Measurements from ENCODE around the gene HES5.
A peak's percentile ranks its signal among the peaks of the same experiment; 100 is the strongest.

Gene HES5

GRCh38 chr1:2530513-2531361 is 674 bp upstream of the HES5 start:
- DNase-seq (ENCODE audit: low read depth, low spot score) = no peak

DNA sequence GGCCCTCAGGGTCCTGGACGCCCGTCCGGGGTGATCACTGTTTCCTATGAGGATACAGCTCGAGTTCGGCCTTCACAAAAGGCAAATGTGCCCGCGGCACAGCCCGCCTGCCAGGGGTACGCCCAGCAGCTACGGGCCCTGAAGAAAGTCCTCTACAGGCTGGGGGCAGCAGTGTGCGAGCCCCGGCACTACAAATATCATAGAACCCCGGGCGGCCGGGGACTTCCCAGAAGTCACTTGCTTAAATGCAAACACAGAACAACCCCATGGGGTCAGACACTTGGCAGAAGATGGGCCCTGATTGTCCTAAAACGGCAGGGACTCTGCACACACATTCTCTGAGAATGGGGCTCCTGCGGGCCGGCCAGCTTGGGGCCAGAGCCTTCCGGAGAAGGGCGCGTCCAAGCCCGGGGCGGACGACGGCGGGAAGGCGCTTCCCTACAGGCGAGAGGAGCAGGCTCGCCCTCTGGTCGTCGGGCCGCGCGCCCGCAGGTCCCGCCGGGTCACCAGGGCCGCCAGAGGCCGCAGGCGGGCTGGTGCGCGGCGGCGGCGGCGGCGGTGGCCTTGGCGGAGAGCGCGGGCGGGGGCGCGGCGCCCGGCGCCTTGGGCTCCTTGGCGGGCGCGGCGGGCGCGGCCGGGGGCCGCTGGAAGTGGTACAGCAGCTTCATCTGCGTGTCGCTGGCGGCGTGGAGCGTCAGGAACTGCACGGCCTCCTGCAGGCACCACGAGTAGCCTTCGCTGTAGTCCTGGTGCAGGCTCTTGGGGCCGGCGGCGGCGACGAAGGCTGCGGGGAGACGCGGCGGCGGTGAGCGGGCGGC is 888 bp downstream of the HES5 start:
- no peak for DNase-seq (ENCODE audit: low read depth, low spot score)

- DNase-seq (ENCODE audit: low read depth, low spot score) = no peak
Observed at GRCh38 chr1:2528611-2528965, 1.5 kb downstream of the HES5 start.

DNA sequence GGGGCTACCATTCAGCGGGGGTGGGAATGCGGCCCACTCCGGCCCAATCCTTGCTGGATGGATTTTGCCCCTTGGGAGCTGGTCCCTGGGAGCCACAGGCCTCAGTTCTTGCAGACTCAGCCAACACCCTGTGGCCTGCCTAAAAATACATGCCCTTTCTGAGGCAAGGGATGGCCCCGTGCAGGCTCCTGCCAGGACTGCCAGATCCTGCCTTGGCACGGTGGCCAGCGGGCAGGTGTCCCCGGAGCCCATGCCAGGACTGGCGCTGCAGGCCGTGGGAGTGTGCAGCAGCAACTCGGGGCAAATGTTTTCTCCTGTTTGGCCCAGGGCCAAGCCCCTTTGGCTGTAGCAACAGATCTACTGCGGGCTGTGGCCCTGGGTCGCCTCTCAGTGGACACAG is 2.0 kb downstream of the HES5 start:
- DNase-seq (ENCODE audit: low read depth, low spot score) = no peak

GRCh38 chr1:2527556-2527860 is 2.6 kb downstream of the HES5 start:
- DNase-seq (ENCODE audit: low read depth, low spot score) = no peak

DNA sequence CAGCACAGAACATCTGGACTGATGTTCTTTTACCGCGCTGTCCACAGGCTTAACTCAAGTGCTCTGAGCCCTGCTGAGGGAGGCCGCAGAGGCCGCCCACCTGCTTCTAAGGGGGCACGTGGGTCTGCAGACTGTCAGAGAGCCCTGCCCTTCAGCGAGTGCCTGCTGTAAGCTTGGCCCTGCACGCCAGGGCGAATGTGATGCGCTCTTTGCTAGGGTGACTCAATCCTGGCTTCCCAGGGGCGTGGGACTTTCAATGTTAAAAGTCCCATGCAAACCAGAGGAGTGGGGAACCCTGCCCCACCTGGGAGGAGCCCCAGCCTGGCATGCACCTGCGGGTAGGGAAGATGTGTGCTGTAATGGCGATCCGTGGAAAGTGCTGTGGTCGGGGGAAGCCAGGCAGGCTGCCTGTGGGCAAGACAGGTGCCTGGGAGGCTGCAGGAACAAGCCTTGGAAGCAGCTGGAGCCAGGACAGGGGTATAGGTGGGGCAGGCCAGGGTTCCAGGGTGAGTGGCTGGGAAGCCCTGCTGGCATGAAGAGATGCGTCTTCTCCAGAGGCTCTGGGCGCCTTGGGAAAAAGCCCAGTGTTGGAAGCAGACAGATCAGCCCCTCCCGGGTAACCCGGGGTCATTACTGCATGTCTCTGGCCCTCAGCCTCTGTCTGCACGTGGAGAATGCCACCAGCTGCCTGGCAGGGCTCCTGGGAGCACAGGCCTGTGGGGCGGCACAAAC is 3.1 kb downstream of the HES5 start:
- no peak for DNase-seq (ENCODE audit: low read depth, low spot score)

DNA sequence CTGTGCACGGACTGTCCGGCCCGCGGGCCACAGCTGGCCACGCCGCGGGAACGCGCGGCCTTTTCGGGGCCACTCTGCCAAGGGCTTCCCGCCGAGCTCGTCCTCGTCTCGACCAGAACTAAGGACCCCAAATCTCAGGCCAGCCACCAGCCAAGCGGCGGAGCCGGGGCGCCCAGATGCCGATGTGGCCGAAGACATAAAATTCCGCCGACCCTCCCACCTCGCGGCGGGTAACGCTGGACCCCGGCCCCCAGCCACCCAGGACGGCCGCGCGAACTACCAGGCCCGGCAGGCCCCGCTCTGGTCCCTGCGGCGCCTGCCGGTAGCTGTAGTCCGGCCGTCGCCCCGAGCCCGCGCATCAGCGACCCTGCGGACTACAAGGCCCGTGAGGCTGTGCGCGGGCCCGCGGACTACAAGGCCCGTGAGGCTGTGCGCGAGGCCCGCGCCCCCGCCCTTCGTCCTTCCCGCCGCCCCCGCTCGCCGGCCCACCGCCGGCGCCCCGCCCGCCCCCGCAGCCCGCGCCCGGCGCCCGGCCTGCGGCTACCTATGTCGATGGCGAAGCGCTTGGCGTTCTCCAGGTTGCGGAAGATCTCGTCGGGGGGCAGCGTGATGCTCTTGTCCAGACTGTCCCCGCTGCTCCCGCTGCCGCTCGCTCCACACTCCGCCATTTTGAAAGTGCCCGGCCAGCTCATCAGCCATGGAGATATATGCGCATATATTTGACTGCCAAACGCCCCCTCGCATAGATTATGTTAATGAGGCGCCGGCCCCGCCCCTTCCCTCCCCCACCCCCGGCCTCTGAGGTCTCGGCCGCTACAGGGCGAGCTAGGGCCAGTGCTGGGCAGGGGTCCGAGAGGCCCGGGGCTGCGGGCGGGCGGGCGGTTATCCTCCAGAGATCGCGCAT is 3.9 kb downstream of the HES5 start, which contains the start of gene PANK4:
TSS of gene PANK4 (minus strand) at position 677 of the 904 bp plus-strand sequence. CDS start at position 668, 9 bp downstream.
- peak; percentile 84 for DNase-seq (ENCODE audit: low read depth, low spot score)

GRCh38 chr1:2525572-2525919 is 4.5 kb downstream of the HES5 start:
- no peak for DNase-seq (ENCODE audit: low read depth, low spot score)

- DNase-seq (ENCODE audit: low read depth, low spot score) = no peak
Observed at GRCh38 chr1:2523891-2524609, 6.0 kb downstream of the HES5 start.

DNA sequence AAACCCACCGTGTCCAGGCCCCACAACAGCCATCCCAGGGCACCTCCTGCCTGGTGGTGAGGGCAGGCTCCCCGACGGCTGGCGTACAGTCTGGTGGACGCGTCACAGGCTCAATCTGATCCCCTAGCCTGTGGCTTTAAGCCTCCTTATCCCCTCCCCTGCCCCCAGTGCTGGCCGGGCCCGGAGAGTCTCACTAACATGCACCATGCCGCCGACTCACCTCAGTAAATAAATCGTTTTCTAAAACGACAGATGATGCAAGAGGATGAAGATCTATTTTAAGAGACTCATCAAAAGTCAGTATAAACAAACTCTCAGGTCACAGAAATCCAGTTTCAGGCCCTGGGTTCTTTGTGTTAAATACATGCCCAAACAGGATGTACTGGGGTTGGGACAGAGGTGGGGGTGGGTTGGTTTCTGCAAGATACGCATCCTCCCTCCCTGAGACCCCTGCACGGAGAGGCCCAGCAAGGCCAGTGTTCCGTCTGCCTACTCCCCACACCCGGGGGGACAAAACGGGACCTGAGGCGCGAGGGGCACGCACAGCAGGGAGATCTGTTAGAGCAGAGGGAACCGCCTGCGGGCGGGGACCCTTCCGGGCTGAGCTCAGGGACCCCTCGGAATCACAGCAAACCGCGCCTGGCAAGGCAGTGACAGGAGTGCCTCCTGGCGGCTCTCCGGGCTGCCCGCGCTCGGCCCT is 6.7 kb downstream of the HES5 start:
- no peak for DNase-seq (ENCODE audit: low read depth, low spot score)

GRCh38 chr1:2522230-2522629 is 7.8 kb downstream of the HES5 start:
- DNase-seq (ENCODE audit: low read depth, low spot score) = no peak

- DNase-seq (ENCODE audit: low read depth, low spot score) = no peak
Observed at GRCh38 chr1:2520806-2521205, 9.3 kb downstream of the HES5 start.

GRCh38 chr1:2520206-2520605 is 9.9 kb downstream of the HES5 start:
- DNase-seq (ENCODE audit: low read depth, low spot score) = no peak

GRCh38 chr1:2519729-2520128 is 10.3 kb downstream of the HES5 start:
- no peak for DNase-seq (ENCODE audit: low read depth, low spot score)

DNA sequence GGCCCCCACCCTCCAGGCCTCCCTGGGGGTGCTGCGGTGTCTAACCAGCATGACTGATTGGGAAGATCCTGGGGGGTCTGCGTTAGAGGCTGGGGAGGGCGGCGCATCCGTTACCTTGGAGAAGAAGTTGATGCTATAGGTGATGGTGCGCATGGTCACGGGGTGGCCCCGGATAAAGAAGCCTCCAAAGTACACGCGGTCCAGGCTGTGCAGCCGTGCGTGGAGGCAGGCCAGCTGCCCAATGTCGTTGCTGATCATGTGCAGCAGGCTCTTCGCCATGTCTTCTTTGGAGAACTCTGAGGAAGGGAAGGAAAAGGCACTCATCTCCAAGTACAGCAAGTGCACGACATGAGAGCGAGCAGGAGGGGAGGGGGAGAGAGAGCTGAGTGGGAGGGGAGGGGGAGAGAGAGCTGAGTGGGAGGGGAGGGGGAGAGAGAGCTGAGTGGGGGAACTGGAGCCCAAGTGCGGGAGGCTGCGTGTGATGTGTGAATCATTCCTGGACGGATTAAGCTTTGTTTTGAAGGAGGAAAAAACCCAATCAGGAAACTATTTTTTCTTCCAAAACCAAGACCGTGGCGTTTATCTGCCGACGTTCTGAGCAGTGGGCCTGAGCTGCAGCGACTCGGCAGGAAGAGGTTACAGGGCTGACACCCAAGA is 10.9 kb downstream of the HES5 start:
- DNase-seq (ENCODE audit: low read depth, low spot score) = no peak

GRCh38 chr1:2518528-2518927 is 11.5 kb downstream of the HES5 start:
- DNase-seq (ENCODE audit: low read depth, low spot score) = no peak

GRCh38 chr1:2517966-2518365 is 12.1 kb downstream of the HES5 start:
- DNase-seq (ENCODE audit: low read depth, low spot score) = no peak

DNA sequence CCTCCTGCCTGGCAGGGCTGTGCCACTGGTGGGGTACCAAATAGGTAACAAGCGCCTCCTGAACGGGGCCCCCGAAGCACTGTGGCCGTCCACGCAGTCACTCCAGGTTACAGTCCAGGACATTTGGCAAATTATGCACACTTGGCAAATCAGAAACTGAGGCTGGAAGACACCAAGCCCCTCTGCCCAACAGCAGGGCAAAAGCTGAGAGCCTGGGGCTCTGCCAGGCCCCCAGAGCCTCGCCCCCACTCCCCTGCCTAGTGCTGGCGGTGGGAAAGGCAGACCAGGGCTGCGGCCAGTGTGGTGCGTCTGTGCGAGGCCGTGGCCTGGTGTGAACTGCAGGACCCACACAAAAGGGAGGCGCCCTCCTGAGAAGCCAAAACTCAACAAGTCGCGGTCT is 13.1 kb downstream of the HES5 start:
- DNase-seq (ENCODE audit: low read depth, low spot score) = no peak

DNA sequence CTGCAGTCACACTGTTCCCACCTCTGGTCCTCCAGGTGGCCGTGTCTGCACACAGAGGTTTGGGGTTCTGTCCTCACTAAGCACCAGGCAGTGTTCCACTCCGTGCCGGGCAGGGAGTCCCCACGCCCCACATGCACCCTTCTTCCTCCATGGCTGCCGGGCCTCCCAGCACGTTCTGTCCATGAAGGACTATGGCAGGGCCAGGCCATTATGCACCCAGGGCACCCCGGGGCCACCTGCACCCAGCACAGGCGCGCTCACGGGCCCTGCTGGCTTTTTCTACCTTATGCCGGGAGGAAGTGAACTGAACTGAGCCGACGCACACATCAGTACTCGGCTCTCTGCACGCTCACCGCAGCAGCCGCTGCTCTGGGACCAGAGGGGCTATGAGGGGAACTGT is 13.9 kb downstream of the HES5 start:
- no peak for DNase-seq (ENCODE audit: low read depth, low spot score)

DNA sequence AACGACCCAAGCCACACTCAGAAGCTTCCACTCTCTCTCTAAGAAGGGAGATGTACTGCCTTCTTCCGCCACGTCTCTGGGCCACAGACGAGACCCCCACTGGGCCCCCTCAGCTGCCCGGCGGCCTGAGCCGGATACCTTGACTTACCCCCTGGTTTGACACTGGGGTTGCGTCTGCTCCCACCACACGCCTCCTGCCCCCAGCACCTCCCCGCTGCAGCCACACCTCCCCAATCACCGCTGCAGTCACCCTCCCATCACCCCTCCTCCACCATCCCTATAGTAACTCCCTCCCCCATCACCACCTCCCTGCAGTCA is 14.3 kb downstream of the HES5 start:
- no peak for DNase-seq (ENCODE audit: low read depth, low spot score)

Data from smooth muscle cell of the brain vasculature (primary cell).